ENCODE data around the gene KCMF1. TPM values are rescaled to one million over a fixed set of nuclear protein-coding genes. Genes with fewer than 3 reads are reported as not detected.

KCMF1 gene
- total RNA-seq, 2 donors from 2014 or later: 71.8 to 86.8 TPM

DNA sequence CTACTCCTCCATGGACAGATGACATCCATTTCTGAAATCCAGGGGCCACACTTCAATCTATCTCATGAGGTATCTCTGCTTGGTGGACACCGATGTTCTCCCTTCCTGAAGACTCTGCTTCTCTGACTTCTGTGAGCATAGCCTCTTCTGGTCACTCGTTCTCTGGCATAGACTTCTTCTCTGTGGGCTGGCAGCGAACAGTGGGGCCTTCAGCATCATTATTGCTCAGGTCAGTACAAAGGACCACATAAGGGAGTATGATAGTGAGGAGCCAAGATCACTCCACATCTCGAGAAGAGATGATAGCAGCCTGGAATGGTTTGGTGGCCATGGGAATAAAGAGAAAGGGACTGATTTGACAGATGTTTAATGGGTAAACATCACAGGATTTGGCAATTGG lies 8.0 kb upstream of the KCMF1 start:
- Mint-ChIP-seq H3K9me3 (no peaks in the 10 kb centered on the region), H3K27ac (no peak overlapping the region), H3K27me3 (ENCODE audit: insufficient read depth) (no peaks in the 10 kb centered on the region), H3K36me3 (ENCODE audit: low read depth) (peaks cover 44% of the 10 kb centered on the region), H3K4me1 (peaks cover 34% of the 10 kb centered on the region), H3K4me3 (no peak overlapping the region)
- H3K9me3 ChIP-seq (ENCODE audit: control insufficient read depth, low read length): peaks cover 4% of the 10 kb centered on the region
- DNase-seq: no peak
- H3K9ac ChIP-seq (ENCODE audit: extremely low read depth, low read length, poor library complexity, severe bottlenecking): no peak overlapping the region
- no peak overlapping the region for H3K27ac ChIP-seq (ENCODE audit: low read depth, low read length)
- TF ChIP-seq, protein P1, sequence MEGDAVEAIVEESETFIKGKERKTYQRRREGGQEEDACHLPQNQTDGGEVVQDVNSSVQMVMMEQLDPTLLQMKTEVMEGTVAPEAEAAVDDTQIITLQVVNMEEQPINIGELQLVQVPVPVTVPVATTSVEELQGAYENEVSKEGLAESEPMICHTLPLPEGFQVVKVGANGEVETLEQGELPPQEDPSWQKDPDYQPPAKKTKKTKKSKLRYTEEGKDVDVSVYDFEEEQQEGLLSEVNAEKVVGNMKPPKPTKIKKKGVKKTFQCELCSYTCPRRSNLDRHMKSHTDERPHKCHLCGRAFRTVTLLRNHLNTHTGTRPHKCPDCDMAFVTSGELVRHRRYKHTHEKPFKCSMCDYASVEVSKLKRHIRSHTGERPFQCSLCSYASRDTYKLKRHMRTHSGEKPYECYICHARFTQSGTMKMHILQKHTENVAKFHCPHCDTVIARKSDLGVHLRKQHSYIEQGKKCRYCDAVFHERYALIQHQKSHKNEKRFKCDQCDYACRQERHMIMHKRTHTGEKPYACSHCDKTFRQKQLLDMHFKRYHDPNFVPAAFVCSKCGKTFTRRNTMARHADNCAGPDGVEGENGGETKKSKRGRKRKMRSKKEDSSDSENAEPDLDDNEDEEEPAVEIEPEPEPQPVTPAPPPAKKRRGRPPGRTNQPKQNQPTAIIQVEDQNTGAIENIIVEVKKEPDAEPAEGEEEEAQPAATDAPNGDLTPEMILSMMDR (conservative IDR thresholded peaks at IDR 0.05): no peak
- peaks cover 9% of the 10 kb centered on the region for H3K4me1 ChIP-seq (ENCODE audit: control insufficient read depth, insufficient read depth, low read length)
- H3K36me3 ChIP-seq (ENCODE audit: control insufficient read depth, insufficient read depth, low read length): peaks cover 15% of the 10 kb centered on the region
- H3K4me3 ChIP-seq (ENCODE audit: low read length): no peak overlapping the region
- WGBS, 2 experiments (ENCODE audit: insufficient coverage in 1 of 2, insufficient read length in 1 of 2): 93 to 100% methylated on average over 4 of the region's 4 CpGs
- no peaks in the 10 kb centered on the region for H3K27me3 ChIP-seq (ENCODE audit: control insufficient read depth, insufficient read depth, low read length, poor library complexity, severe bottlenecking)

DNA sequence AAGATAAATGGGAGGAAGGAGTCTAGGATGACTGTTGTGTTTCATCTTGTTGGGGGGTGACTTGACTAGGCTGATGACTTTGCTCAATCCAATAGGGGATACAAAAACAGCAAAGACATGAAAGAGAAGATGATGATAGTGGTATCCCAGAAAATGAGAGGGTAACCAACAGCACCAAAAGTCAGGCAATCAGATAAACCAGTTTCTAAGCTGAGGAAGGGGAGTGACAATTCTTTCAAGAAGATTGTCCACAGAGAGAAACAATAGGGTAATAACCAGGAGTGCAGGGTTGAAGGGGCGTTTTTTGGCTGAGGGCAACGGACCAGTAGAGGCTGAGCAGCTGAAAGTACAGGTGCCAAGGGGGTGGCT lies 7.7 kb upstream of the KCMF1 start:
- H3K27me3 ChIP-seq (ENCODE audit: control insufficient read depth, insufficient read depth, low read length, poor library complexity, severe bottlenecking): no peaks in the 10 kb centered on the region
- peaks cover 7% of the 10 kb centered on the region for H3K4me1 ChIP-seq (ENCODE audit: control insufficient read depth, insufficient read depth, low read length)
- H3K4me1 Mint-ChIP-seq: peaks cover 32% of the 10 kb centered on the region
- no peak overlapping the region for H3K4me3 ChIP-seq (ENCODE audit: low read length)
- H3K27ac ChIP-seq (ENCODE audit: low read depth, low read length): no peak overlapping the region
- no peaks in the 10 kb centered on the region for H3K27me3 Mint-ChIP-seq (ENCODE audit: insufficient read depth)
- DNase-seq: no peak
- H3K4me3 Mint-ChIP-seq: no peak overlapping the region
- WGBS, 2 experiments (ENCODE audit: insufficient coverage in 1 of 2, insufficient read length in 1 of 2): 92 to 100% methylated on average over 2 of the region's 2 CpGs
- TF ChIP-seq, protein P1 (conservative IDR thresholded peaks at IDR 0.05): no peak
- H3K36me3 ChIP-seq (ENCODE audit: control insufficient read depth, insufficient read depth, low read length): peaks cover 15% of the 10 kb centered on the region
- H3K36me3 Mint-ChIP-seq (ENCODE audit: low read depth): peaks cover 47% of the 10 kb centered on the region
- H3K9me3 ChIP-seq (ENCODE audit: control insufficient read depth, low read length): peaks cover 4% of the 10 kb centered on the region
- no peak overlapping the region for H3K9ac ChIP-seq (ENCODE audit: extremely low read depth, low read length, poor library complexity, severe bottlenecking)
- H3K9me3 Mint-ChIP-seq: no peaks in the 10 kb centered on the region
- no peak overlapping the region for H3K27ac Mint-ChIP-seq

DNA sequence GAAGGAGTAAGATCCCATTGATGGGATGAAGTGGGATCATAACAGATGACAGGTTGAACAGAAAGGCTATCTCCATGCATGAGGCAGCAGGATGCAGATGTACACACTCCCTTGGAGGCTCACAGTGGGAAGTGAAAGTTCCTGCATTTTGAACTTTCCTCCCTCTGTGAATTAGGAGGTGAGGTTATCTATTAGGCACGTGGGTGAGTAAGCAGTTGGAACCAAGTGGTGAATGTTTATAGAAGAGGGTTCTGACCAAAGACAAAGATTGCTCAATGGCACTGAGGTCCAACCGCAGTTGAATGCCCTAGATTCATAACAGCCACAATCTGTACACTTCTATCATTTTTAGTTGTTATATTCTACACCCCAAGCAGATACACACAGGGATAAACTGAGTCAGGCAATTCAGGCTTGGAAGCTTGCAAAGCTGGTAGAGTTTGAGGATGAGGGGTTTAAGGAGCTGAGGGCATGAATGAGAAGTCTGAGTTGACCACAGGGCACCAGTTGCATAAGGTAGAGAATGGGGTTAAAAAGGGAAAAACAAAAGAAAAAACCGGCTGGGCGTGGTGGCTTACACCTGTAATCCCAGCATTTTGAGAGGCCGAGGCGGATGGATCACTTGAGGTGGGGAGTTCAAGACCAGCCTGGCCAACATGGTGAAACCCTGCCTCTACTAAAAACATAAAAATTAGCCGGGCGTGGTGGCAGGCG lies 7.1 kb upstream of the KCMF1 start:
- H3K27me3 Mint-ChIP-seq (ENCODE audit: insufficient read depth): no peaks in the 10 kb centered on the region
- TF ChIP-seq, protein P1 (conservative IDR thresholded peaks at IDR 0.05): no peak
- no peak overlapping the region for H3K9ac ChIP-seq (ENCODE audit: extremely low read depth, low read length, poor library complexity, severe bottlenecking)
- H3K9me3 Mint-ChIP-seq: no peaks in the 10 kb centered on the region
- H3K27ac ChIP-seq (ENCODE audit: low read depth, low read length): no peak overlapping the region
- peaks cover 15% of the 10 kb centered on the region for H3K36me3 ChIP-seq (ENCODE audit: control insufficient read depth, insufficient read depth, low read length)
- H3K9me3 ChIP-seq (ENCODE audit: control insufficient read depth, low read length): peaks cover 4% of the 10 kb centered on the region
- no peak for DNase-seq
- H3K4me3 ChIP-seq (ENCODE audit: low read length): no peak overlapping the region
- H3K27me3 ChIP-seq (ENCODE audit: control insufficient read depth, insufficient read depth, low read length, poor library complexity, severe bottlenecking): no peaks in the 10 kb centered on the region
- peaks cover 26% of the 10 kb centered on the region for H3K4me1 Mint-ChIP-seq
- H3K36me3 Mint-ChIP-seq (ENCODE audit: low read depth): peaks cover 47% of the 10 kb centered on the region
- no peak overlapping the region for H3K27ac Mint-ChIP-seq
- WGBS, 2 experiments (ENCODE audit: insufficient coverage in 1 of 2, insufficient read length in 1 of 2): 93 to 98% methylated on average over 7 to 9 of the region's 9 CpGs
- no peak overlapping the region for H3K4me3 Mint-ChIP-seq
- peaks cover 3% of the 10 kb centered on the region for H3K4me1 ChIP-seq (ENCODE audit: control insufficient read depth, insufficient read depth, low read length)

Data from endodermal cell (in vitro differentiated cells).